Left lung (tissue), 10 donors: ENCODE data around the gene DNAJA4. TPM values are rescaled to one million over a fixed set of nuclear protein-coding genes. Genes with fewer than 3 reads are reported as not detected.

Experiments used
- ATAC-seq: fragments of 200-7000 bp; cut with Tn5 transposase; one replicate; pipeline ENCODE4 v1.9.1; 2020; ENCODE audit warnings: moderate library complexity
- DNase-seq, 4 donors: peaks; one replicate each; pipeline ENCODE4 v3.0.0-alpha.2; 2013 to 2020
- H3K27ac ChIP-seq, 2 donors: fragments of 200-600 bp; sonication (generic) in 1 of 2; one replicate each; pipeline versions ENCODE4 v1.5.0 to v1.8.0; 2020 to 2021
- H3K27me3 ChIP-seq, 2 donors: fragments of 200-600 bp; sonication (generic) in 1 of 2; one replicate each; pipeline versions ENCODE4 v1.5.0 to v1.8.0; 2020 to 2021
- H3K36me3 ChIP-seq, 2 donors: fragments of 200-600 bp; sonication (generic) in 1 of 2; one replicate each; pipeline versions ENCODE4 v1.5.0 to v1.8.0; 2020 to 2021
- H3K4me1 ChIP-seq, 2 donors: fragments of 200-600 bp; one replicate each; pipeline ENCODE4 v1.8.0; 2021
- H3K4me3 ChIP-seq, 2 donors: fragments of 200-600 bp; sonication (generic) in 1 of 2; one replicate each; pipeline versions ENCODE4 v1.5.0 to v1.8.0; 2020 to 2021; ENCODE audit warnings: mild to moderate bottlenecking in 1 of 2
- H3K9me3 ChIP-seq, 2 donors: fragments of 200-600 bp; sonication (generic) in 1 of 2; one replicate each; pipeline versions ENCODE4 v1.5.0 to v1.8.0; 2020 to 2021
- intact Hi-C, 2 donors: fragments of 100-400 bp; cut with DNase I; formaldehyde crosslinking; loops; one replicate each; pipeline versions ENCODE4 v1.11.2 to v1.14.2; 2022
- polyA plus RNA-seq, 6 donors: library from polyadenylated mRNA; unstranded; fragments of 120-200 nt; gene quantifications; one replicate each; pipeline ENCODE4 v1.2.1, GENCODE V29; 2013; ENCODE audit not compliant: insufficient read length in 6 of 6
- total RNA-seq, 2 donors: library from RNA; stranded (reverse); fragmentation: NEBNext Ultra II Directional; extraction: Animal tissue kit (Norgen Biotek cat#: 25700); gene quantifications; one replicate each; pipeline ENCODE4 v1.2.1, GENCODE V29; 2021
- TF ChIP-seq, protein P1 (sequence below), 2 donors: fragments of 200-600 bp; sonication (generic) in 1 of 2; IDR thresholded peaks; one replicate each; pipeline versions ENCODE4 v1.5.0 to v1.8.0; 2021; ENCODE audit warnings: antibody characterized with exemption in 2 of 2
- donor health status: DM: no; HTN: yes; CAD: no.
- donor health status: DM: no; HTN: no; CAD: no.

Gene DNAJA4
- total and polyA plus RNA-seq, 8 donors: 17.2 to 45.3 (median 34.2) TPM

DNA sequence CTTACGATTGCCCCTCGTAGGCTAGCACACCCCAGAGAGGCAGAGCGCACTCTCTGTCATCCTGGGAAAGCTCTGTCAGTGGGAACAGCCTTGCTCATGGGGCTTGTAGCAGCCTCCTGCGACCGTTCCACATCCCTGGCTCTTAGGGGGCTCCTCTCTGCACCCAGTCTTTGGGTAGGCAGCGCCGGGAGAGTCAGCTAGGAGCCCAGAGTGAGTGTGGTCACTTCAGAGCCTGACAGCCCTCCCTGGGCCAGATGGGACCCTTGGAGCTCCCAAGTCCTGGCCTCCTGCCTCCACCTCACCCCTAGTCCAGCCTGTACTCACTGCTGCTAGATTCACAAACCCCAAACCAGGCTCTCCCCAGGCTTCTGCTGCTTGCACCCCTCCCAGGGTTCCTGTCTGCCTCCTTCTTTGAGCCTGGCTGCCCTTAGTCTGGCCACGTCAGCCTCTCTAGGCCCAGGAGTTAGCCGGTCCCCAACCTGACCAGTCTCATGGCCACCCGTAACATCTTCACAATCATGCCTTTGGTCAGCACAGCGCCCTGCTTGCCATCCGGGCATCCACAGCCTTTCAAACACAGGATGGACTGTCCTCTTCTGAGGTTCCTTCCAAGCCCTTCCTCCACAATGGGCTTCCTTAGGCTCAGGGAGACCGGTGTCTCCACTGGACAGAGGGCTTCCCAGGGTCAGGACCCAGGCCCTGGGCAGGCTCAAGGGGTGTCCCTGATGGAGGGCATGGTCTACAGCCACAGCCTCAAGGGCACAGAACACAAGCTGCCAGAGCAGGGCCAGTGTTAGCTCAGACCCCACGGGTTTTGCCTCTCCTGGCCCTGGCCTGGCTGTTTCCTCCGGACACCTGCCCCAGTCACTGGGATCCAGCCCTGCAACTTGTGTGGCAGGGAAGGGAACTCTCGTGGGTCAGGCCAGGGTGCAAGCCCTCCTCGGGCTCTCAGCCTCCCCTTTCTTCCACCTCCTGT lies 34.6 kb upstream of the DNAJA4 start:
- DNase-seq (no peak), ATAC-seq (no peak)
- Histone ChIP-seq H3K4me1 (no peaks in the 10 kb centered on the region), H3K36me3 (no peaks in the 10 kb centered on the region), H3K4me3 (no peak overlapping the region), H3K27me3 (no peaks in the 10 kb centered on the region), H3K27ac (no peak overlapping the region), H3K9me3 (peaks cover 0 to 6% of the 10 kb centered on the region in 2 donors)
- TF ChIP-seq, protein P1, sequence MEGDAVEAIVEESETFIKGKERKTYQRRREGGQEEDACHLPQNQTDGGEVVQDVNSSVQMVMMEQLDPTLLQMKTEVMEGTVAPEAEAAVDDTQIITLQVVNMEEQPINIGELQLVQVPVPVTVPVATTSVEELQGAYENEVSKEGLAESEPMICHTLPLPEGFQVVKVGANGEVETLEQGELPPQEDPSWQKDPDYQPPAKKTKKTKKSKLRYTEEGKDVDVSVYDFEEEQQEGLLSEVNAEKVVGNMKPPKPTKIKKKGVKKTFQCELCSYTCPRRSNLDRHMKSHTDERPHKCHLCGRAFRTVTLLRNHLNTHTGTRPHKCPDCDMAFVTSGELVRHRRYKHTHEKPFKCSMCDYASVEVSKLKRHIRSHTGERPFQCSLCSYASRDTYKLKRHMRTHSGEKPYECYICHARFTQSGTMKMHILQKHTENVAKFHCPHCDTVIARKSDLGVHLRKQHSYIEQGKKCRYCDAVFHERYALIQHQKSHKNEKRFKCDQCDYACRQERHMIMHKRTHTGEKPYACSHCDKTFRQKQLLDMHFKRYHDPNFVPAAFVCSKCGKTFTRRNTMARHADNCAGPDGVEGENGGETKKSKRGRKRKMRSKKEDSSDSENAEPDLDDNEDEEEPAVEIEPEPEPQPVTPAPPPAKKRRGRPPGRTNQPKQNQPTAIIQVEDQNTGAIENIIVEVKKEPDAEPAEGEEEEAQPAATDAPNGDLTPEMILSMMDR (IDR thresholded peaks at IDR 0.05): no peak
- intact Hi-C loops: loop anchor here in 1 of 2 donors (10.0 kb wide), 1 partner anchor 265 kb away; no protein-coding TSS in a partner anchor

DNA sequence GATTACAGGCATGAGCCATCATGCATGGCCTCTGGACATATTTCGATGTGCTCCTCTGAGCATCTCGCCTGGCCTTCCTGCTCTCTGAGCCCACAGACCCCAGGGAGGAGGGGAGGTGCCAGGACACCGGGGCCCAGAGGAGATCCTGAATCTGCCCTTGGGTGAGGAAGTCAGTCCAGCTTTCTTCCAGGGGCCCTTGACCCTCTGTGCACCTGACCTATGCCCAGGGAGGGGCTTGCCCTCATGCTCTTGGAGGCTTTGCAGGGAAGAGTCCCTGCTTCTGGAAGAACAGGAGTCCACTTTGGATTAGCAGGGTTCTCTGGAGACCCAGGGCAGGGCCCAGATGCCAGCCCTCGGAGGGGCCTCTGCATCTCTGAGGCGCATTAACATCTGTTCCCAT lies 31.4 kb upstream of the DNAJA4 start:
- ATAC-seq: no peak
- TF ChIP-seq, protein P1 (IDR thresholded peaks at IDR 0.05): no peak

GRCh38 chr15:78233496-78233895 lies 30.9 kb upstream of the DNAJA4 start:
- no peak for DNase-seq
- H3K9me3 ChIP-seq: no peaks in the 10 kb centered on the region
- no peak overlapping the region for H3K27ac ChIP-seq
- ATAC-seq: no peak
- no peaks in the 10 kb centered on the region for H3K4me1 ChIP-seq
- no peaks in the 10 kb centered on the region for H3K27me3 ChIP-seq
- intact Hi-C loops: loop anchor here in 1 of 2 donors (10.0 kb wide), 1 partner anchor 269 kb away; no protein-coding TSS in a partner anchor
- H3K36me3 ChIP-seq: no peaks in the 10 kb centered on the region
- no peak overlapping the region for H3K4me3 ChIP-seq
- TF ChIP-seq, protein P1 (IDR thresholded peaks at IDR 0.05): no peak

More for the DNA sequence above, 31.4 kb upstream of the DNAJA4 start:
- no peaks in the 10 kb centered on the region for H3K9me3 ChIP-seq
- no peaks in the 10 kb centered on the region for H3K27me3 ChIP-seq
- no peaks in the 10 kb centered on the region for H3K36me3 ChIP-seq
- no peak for DNase-seq
- no peak overlapping the region for H3K27ac ChIP-seq
- no peaks in the 10 kb centered on the region for H3K4me1 ChIP-seq
- no peak overlapping the region for H3K4me3 ChIP-seq
- intact Hi-C loops: loop anchor here in 1 of 2 donors (10.0 kb wide), 1 partner anchor 268 kb away; no protein-coding TSS in a partner anchor

DNA sequence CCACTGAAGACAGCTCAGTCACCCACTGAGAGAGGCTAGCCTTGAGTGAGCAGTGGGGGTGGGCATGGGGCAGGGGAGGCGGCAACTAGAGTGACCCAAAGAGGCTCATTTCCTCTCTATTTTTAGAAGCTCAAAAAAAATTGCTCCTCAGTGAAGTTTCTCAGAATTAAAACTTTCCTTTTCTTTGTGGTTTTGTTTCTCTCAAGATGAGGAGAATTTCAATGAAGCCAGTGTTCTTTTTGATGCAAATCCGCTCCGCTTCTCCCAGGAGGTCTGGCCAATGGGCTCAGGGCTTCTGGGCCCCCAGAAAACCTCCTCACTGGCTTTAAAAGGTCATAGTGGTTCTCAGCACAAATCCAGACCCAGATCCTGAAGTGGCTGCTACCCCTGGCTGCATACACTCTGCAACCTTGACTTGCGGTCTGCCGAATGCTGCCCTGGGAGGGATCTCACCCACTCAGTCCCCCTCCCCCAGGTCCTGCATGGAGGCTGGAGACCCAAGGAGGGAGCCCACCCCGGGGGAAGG lies 29.8 kb upstream of the DNAJA4 start, which contains the start of gene ACSBG1:
ACSBG1 (minus strand) TSS at position 51 of the 526 bp plus-strand sequence. CDS start 64 bp downstream, outside the sequence.
- TF ChIP-seq, protein P1 (IDR thresholded peaks at IDR 0.05): no peak
- no peak within 1 kb of the TSS for H3K4me3 ChIP-seq
- no peaks in the 10 kb centered on the region for H3K27me3 ChIP-seq
- ATAC-seq (no peak), DNase-seq (no peak)
- intact Hi-C loops: loop anchor here (5.0 to 10.0 kb wide), 2 partner anchors 122 to 270 kb away; no protein-coding TSS in a partner anchor
- no peak within 1 kb of the TSS for H3K27ac ChIP-seq
- H3K4me1 ChIP-seq: no peaks in the 10 kb centered on the region
- no peaks in the 10 kb centered on the region for H3K9me3 ChIP-seq
- no peaks in the 10 kb centered on the region for H3K36me3 ChIP-seq

DNA sequence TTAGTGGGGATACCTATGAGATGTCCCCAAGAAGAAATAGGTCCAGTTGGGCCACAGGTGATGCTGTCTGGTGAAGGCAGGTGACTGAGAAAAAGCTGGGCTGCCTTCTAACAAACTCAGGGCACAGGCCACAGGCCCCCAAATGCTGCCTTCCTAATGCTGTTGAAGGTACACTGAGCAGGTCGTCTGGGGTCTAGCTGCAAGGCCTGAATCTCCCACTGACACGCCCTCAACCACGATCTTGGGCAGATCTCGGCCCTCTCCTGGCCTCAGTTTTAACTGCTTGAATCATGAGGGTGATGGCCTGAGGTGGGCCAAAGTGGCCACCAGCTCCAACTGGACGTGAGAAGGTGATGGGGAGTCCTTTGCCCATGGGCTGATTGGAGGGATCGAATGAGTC lies 27.9 kb upstream of the DNAJA4 start:
- TF ChIP-seq, protein P1 (IDR thresholded peaks at IDR 0.05): no peak
- Histone ChIP-seq H3K36me3 (no peaks in the 10 kb centered on the region), H3K9me3 (no peaks in the 10 kb centered on the region), H3K27me3 (peaks cover 0 to 4% of the 10 kb centered on the region in 2 donors), H3K4me1 (no peaks in the 10 kb centered on the region), H3K27ac (no peak overlapping the region), H3K4me3 (no peak overlapping the region)
- ATAC-seq (no peak), DNase-seq (no peak)
- intact Hi-C loops: loop anchor here (5.0 to 10.0 kb wide), 2 partner anchors 124 to 272 kb away; no protein-coding TSS in a partner anchor
